Activated gamma-delta T cell treated with anti-CD3 and anti-CD28 coated beads, Interleukin-2, amount 50 U/mL, for 16 hours (primary cell): Measurements from ENCODE around the gene EEA1.
"Not testable (repeated sequence)": the region's sequence is repeated elsewhere in the genome, so short reads cannot be mapped to it uniquely, and the experiment has no call there.

ENCODE experiments used
- DNase-seq: peaks from one replicate; pipeline ENCODE4 v3.0.0-alpha.2; 2020; ENCODE audit warnings: low read depth

EEA1 gene

DNA sequence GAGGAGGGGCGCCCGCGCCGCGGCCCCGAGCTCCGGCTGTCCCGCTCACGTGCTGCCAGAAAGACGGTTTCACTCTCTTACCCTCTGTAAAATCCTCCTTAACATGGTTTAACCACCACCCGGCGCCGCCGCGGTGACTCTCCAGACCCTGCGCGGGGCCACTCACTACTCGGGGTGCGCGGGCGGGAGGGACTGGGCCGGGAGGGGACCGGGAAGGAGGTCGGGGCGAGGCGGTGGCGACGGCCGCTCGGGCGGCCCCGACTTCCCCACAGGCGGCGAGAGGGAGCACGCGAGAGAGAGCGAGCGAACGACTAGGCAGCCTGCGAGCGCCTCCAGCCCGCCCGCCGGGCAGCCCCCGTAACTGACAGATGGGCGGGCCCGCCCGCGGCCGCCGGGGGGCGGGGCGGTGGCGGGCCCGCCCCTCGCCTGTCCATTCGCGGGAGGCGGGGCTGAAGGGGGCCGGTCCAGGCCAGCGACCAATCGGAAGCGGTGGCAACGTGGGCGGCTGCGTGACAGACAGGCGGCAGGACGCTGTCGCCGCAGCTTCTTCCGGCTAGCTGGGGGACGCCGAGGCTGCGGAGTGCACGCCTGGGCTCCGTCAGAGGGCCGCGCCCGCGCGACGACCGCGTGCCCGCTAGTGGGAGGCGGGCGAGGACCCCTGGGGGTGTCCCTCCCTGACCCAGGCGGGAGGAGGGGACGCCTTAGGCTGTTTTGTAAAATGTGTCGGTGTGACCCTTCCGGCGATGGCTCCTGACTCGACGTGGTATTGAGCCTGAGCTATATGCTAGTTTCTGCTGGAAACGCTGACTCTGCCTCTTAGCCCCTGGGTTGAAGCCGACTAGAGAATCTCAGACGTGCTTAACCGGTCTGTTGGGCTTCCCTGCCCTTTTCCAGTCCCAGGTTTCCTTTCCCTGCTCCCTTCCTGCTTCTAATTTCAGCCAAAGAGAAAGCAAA lies at the start of gene EEA1:
Gene EEA1, minus strand, starts transcription at position 334 of the 954 bp plus-strand sequence. Its CDS starts 229 bp downstream, at position 105.
- peak; percentile 93 for DNase-seq

DNA sequence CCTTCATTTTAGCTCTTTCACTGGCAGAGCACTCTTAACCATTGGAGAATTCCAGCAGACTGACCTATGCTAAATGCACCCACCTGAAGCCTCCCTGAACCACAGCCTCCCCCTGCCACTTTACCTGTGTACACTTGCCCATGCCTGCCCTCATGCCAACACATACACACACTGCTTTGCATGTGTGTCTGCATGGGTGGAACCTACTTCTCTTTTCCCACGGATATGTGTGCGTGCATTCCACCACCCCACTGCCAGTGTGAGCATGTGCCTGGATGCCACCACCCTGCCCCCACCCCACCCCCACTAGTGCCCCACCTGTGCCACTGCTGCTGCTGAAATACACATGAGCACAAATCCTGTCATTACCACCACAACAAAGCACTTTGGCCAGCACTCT lies 49.5 kb upstream of the EEA1 start:
- no peak for DNase-seq

DNA sequence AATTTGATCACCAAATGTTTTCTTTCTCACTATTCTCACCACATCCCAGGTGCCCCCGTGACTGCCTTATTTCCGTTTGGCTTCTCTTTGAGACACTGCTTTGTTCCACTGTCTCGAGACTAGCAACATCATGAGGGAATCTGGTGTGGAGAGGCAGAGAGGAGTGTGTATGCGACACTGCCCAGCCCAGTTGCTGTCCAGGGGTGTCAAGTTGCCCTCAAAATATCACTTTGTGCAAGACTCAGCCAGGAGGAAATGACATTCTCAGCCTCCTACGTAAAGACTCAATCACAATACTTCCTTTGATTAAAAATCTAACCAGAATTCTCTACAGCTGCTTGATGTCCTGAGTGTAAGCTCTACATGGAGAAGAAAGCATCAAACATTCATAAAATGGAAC lies 48.2 kb upstream of the EEA1 start:
- no peak for DNase-seq

DNA sequence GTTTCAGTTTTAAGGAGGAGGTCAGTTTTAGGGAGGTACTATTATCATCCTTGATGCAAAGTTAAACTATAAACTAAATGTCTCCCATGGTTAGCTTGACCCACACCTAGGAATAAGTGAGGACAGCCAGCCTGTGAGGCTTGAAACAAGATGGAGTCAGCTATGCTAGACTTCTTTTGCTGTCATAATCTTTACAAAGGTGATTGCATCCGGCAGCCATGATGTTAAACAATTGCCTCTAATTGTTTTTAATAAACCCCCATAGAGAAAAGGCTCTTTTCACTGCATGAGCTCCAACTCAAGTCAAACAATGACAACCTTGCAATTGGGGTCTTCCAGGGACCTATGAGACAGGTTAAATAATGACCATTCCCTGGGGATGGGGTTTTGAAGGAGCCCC lies 45.7 kb upstream of the EEA1 start:
- DNase-seq: no peak

DNA sequence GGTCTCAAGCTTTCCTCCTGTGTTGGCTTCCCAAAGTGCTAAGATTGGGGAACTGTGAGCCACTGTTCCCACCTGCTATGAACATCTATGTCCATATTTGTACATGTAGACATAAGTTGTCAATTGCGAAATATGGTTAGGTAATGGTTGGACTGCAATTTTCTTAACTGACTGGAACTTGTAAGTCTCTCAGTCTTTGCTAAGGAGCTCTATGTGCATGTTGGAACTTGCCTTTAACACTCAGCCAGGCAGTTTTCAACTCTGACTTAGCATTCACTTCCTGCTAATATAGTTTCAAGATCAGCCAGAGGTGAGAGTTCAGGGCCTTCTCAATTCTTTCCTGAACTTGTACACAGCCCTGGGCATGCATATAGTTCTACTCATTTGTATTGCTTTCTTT lies 44.5 kb upstream of the EEA1 start:
- no peak for DNase-seq

DNA sequence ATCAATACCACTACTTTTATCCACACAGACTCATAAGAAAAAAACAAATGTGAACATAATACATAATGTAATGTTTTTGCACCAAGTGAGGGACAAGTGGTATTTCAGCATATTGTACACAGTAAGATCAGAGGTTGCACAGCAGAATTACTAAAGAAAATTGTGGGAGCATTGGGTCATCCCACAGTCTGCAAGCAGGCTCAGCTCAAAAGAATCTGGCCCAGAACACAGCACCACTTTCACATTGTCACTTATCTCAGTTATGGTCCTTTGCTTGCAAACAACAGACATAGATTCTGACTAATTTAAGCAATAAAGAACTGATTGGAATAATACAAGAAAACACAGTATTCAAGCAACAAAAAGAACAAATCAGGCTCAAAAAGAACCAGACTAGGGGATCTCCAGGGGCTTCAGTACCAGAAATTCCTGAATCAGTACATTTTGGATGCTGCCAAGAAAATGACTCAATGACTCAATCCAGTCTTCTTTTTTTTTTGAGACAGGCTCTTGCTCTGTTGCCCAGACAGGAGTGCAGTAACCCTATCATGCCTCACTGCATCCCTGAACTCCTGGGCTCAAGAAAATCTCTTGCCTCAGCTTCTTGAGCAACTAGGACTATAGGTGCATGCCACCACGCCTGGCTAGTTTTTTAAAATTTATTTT lies 42.9 kb upstream of the EEA1 start:
- DNase-seq: no peak

DNA sequence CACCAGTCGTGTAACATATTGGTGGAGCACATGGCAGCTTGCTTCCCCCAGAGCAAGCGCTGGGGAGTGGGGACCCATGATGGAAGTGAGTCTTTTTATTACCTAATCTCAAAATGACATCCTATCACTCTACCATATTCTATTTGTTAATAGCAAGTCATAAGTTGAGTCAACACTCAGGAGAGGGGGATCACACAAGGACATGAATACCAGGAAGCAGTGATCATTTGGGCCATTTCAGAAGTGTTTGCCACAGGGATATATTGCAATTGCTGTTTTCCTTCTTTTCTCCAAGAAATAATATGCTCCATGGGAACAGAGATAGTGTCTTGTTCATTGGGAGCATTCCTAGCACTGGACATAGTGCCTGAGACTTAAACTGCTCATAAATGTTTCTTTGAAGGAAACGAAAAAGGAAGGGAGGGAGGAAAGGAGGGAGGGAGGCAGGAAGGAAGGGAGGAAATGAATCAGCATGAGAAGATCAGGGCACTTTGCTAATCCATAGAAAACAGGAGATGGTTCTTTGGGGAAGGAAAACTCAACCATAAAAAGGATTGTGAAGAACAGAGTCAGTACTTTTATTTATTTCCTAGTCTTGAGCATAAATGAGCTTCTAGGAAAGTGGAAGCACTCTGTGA lies 39.2 kb upstream of the EEA1 start:
- no peak for DNase-seq

DNA sequence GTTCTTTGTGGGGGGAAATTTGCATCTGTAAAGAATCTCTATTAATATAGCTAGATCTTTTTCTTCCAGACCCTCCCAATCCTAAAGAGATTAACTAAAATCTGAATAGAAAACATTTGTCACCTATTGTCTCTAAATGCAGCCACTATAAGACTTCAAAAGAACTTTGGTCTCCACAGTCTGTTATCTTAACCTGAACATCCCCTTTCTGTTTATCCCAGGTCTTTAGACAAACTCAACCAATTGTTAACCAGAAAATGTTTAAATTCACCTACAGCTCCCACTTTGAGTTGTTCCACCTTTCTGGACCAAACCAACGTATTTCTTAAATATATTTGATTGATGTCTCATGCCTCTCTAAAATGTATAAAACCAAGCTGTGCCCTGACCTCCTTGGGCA lies 35.3 kb upstream of the EEA1 start:
- DNase-seq: not testable (repeated sequence)

DNA sequence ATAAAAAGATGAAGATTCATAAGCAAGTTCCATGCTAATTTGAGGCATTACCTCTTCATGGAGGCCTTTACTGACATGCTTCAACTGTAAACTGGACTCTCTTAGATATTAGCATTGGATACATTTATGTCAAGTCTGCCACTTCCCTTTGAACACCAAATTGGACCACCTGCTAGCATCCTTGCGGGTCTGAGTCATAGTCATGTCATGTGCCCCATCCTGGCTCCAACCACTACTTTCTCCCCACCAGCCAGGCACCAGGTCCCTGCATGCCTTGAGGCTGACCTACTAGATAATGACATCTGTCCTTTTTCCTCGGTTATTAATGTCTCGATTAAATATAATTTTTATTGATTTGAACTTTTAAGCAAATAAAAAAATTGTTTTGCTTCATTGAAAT lies 32.9 kb upstream of the EEA1 start:
- no peak for DNase-seq

DNA sequence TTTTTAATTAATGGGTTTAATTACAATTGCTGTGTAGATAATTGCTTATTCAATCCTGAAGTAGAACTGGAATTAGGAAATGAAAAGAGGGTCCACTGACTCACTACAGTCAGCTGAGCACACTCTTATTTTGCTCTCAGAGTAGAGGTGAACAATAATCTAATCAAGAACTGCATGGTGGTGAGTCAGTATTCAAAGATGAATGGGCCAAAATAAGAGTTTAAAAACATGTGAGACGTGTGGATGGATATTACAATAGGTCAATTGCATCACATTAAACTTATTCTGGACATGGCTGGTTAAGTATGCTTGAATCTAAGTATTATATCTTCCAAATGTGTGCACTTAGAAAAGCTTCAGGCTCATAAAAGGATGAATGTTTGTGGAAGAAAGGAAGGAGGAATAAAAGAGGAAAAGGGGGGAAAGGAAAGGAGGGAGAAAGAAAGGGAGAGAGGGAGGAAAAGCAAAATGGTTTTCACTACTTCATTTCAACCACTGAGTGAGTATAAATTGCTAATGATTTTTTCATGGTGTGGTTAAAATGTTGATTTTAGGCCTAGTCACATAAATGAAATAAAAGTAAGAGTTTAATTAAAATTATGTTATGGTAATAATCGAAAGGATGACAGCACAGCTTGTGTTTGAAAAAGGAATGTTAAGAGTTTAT lies 27.0 kb upstream of the EEA1 start:
- DNase-seq: no peak

DNA sequence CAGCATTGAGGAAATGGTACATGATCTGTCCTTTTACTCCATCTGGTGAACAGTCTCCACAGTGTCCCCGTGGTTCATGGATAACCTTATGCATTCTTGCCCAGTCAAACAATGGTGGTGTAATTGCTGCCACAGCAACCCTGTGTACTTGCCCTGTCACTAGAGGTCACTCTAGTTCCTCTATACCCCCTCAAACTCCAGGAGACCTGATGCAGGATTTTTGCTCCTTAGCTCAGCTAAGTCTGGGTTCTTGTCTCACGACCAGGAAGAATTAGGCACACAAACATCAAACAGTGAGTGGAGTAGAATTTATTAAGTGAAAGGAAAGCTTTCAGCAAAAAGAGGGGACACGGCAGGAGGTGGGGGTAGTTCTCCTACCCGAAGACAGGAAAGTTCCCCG lies 24.7 kb upstream of the EEA1 start:
- DNase-seq: no peak

DNA sequence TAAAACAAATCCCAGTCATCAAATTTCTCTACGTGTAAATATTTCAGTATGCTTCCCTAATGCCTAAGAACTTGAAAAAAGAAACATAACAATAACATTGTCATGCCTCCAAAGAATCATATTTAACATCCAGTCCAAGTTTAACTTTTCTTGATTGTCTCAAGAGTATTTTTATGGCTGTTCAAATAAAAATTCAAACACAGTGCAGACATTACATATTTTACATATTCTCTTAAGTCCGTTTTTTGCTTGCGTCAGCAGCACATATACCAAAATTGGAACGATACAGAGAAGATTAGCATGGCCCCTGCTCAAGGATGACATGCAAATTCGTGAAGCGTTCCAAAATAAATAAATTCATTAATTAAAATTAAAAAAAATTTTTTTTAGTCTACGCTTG lies 23.3 kb upstream of the EEA1 start:
- no peak for DNase-seq

DNA sequence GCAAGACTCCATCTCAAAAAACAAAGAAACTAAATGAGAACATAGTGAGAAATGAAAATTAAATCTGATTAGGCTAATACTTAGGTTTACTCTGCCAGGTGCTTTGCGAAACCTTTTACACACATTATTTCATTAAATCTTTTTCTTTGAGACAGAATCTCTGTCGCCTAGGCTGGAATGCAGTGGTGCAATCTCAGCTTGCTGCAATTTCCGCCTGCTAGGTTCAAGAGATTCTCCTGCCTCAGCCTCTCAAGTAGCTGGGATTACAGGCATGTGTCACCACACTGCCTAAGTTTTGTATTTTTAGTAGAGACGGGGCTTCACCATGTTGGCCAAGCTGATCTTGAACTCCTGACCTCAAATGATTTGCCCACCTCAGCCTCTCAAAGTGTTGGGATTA lies 21.9 kb upstream of the EEA1 start:
- DNase-seq: no peak

DNA sequence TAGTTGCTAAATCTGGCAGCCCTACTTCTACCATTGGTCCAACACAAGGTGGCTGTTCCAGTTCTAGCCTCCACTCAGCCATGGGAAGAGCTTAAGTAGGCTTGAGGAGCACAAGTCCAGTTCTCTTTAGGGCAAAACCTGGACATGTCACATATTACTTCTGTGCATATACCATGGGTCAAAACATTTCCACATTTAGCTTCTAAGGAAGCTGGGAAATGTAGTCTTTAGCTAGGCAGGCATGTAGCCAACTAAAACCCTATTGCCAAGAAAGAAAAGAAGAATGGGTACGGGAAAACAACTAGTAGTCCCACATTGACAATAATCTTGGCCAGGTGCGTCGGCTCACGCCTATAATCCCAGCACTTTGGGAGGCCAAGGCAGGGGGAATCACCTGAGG lies 20.9 kb upstream of the EEA1 start:
- no peak for DNase-seq

DNA sequence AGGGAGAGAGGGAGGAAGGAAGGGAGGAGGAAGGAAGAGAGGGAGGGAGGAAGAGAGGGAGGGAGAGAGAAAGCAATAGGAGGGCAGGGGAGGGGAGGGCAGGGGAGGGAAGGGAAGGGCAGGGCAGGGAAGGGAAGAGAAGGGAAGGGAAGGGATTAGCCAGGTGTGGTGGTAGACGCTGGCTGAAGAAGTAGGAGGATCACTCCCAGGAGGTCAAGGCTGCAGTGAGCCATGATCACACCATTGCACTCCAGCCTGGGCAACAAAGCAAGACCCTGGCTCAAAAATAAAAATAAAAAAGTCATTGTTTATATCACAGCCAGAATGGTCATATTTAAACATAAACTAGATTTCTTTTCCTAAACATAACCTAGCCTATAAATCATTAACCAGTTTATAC lies 20.4 kb upstream of the EEA1 start:
- DNase-seq: no peak

DNA sequence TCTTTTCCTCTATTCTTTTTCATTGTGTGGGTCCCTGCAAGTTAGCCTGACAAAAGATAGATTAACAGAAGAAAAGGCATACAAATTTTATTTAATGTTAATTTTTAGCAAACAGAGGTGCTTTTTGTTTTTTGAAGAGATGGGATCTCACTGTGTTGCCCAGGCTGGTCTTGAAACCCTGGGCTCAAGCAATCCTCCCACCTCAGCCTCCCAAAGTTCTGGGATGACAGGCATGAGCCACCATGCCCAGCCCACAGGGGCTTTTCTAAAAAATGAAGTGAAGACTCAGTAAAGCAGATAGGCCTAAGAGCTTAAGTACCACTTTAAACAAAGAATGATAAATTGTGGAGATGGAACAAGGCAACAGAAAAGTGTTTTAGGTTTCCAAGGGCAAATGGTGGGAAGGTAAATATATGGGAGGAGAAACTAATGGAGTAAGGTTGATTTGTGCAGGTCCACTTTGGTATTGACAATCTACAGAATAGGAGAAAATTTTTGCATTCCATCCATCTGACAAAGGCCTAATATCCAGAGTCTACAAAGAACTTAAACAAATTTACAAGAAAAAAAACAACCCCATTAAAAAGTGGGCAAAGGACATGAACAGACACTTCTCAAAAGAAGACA lies 18.6 kb upstream of the EEA1 start:
- DNase-seq: no peak

DNA sequence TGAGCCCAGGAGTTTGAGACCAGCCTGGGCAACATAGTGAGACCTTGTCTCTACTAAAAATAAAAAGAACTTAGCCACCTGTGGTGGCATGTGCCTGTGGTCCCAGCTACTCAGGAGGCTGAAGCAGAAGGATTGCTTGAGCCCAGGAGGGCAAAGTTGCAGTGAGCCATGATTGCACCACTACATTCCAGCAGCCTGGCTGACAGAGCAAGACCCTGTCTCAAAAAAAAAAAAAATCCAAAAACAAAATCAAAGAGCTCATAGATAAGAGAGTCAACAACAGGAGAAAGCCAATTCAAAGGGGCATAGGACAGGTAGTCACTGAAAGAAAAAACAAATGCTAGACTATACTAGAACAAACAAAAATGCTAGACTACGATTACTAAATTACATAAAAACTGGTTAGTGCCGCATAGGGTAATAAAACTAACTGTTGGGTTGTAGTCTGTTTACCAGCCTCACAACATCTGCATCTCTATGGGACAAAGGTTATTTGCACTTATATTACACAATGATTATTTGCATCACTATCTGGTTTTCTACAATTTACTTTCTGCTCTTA lies 16.6 kb upstream of the EEA1 start:
- no peak for DNase-seq

DNA sequence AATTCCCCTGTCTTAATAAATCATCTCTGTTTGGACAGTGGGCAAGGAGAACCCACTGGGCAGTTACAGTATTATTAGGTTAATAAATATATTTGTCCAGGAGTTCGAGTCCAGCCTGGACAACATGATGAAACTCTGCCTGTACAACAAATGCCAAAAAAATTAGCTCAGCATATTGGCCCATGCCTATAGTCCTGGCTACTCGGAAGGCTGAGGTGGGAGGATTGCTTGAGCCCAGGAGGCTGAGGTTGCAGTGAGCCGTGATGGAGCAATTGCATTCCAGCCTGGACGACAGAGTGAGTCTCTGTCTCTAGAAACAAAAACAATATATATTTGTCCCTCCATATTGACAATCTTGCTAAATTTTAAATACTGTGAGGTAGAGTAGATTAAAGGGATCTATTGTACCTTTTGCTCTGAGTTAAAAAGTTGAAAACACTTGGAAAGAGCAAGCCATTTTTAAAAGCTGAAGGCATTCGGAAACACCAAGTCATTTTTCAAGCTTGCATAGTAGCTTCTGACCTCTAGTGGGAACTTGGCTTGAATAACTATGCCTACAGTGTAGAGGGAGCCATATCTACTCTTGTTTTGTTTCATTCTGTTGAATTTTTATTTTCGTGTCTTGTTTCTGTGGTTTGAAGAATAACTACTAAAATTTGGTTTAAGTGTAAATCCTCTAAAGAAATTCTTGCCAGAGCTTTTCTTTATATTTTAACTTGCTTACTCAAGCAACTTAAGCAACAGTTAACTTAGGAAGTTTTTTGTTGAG lies 14.6 kb upstream of the EEA1 start:
- no peak for DNase-seq

DNA sequence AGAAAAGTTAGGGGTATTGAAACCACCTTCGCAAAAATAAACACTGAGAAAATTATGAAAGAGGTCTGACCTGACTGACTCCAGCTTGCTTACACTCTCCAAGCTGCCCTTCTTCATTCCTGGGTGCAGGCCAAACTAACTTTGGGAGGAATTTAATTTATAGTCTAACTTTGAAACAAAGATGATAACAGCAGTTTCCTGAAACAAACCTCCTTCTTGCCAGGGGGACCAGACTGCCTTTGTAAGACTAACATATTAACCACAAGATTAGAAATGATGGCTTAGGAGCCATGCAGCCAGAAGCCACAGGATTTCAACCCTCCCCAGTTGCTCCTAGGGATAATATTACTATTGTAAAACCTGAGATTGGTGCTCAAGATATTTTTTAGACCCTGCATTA lies 13.8 kb upstream of the EEA1 start:
- no peak for DNase-seq

DNA sequence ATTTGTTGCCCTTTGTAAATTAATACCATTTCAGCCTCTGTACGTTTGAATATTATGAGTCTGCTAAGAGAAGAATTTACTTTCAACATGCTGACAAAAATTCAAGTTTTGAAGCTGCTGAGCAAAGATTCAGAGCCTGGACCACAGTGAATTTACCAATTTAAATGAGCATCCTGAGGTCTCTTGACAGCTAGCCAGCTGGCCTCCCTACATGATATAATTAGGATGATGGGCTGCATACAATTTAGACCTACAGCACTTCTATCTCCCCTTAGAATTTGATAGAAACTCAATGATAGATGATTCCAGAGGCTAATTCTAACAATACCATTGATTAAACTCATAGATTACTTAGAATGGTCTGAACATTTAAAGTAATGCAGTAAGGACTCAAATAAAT lies 10.0 kb upstream of the EEA1 start:
- no peak for DNase-seq

DNA sequence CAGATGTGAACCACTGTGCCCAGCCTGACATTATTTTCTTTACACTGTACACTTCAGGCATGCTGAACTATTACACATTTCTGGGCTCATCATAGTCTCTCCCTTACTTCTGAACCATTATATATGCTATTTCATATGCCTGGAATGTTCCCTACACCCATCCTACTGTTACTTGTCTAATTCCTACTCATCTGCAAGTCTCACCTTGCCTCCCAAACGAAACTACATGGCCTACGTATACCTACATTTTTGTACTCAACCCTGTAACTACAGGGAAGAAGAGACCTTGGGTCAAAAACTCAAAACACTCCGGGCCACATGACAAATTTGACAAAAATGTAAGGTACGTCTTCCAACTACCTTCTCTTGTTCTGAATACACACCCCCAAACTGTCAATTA lies 9.5 kb upstream of the EEA1 start:
- no peak for DNase-seq
